MG63 (cell line): ENCODE measurements around the gene POU6F2. TPM values are rescaled to one million over a fixed set of nuclear protein-coding genes. Genes with fewer than 3 reads are reported as not detected.
"Not testable (repeated sequence)": the region's sequence is repeated elsewhere in the genome, so short reads cannot be mapped to it uniquely, and the experiment has no call there.

ENCODE experiments used
- DNase-seq: peaks from one replicate; pipeline ENCODE4 v3.0.0-alpha.2; 2020
- H3K27me3 ChIP-seq: fragments of 250-450 bp; sonication (Bioruptor Pico); 2 replicates; pipeline ENCODE4 v1.5.1; 2020; ENCODE audit warnings: mild to moderate bottlenecking, moderate library complexity
- H3K36me3 ChIP-seq: fragments of 250-450 bp; sonication (Bioruptor Pico); 2 replicates; pipeline ENCODE4 v1.5.1; 2020; ENCODE audit warnings: mild to moderate bottlenecking, moderate library complexity
- H3K4me3 ChIP-seq: fragments of 250-450 bp; sonication (Bioruptor Pico); 2 replicates; pipeline ENCODE4 v1.5.1; 2020; ENCODE audit warnings: mild to moderate bottlenecking, moderate library complexity
- H3K9me3 ChIP-seq: fragments of 250-450 bp; sonication (Bioruptor Pico); 2 replicates; pipeline ENCODE4 v1.5.1; 2020; ENCODE audit warnings: mild to moderate bottlenecking, moderate library complexity
- total RNA-seq: library from RNA; depleted of rRNA; stranded (reverse); fragments of >200 nt; shearing (Covaris generic); gene quantifications from 2 replicates; pipeline ENCODE4 v1.2.3, GENCODE V29; 2014; ENCODE audit warnings: low replicate concordance

Gene POU6F2
- total RNA-seq, 1 experiment from 2014 or later = not detected

- DNase-seq = no peak
- Histone ChIP-seq H3K36me3 (no peaks in the 10 kb centered on the region), H3K27me3 (no peaks in the 10 kb centered on the region), H3K9me3 (no peaks in the 10 kb centered on the region), H3K4me3 (no peak overlapping the region)
Observed at GRCh38 chr7:39312254-39312989, 334.7 kb downstream of the POU6F2 start.

GRCh38 chr7:39313376-39313775, 335.7 kb downstream of the POU6F2 start:
- Histone ChIP-seq H3K4me3 (no peak overlapping the region), H3K36me3 (no peaks in the 10 kb centered on the region), H3K27me3 (no peaks in the 10 kb centered on the region), H3K9me3 (no peaks in the 10 kb centered on the region)
- DNase-seq = no peak

GRCh38 chr7:39313974-39314373, 336.3 kb downstream of the POU6F2 start:
- no peak overlapping the region for H3K4me3 ChIP-seq
- no peaks in the 10 kb centered on the region for H3K27me3 ChIP-seq
- DNase-seq = no peak

GRCh38 chr7:39317107-39317506, 339.4 kb downstream of the POU6F2 start:
- DNase-seq = no peak
- H3K27me3 ChIP-seq = no peaks in the 10 kb centered on the region

More at GRCh38 chr7:39313974-39314373, 336.3 kb downstream of the POU6F2 start:
- Histone ChIP-seq H3K36me3 (no peaks in the 10 kb centered on the region), H3K9me3 (no peaks in the 10 kb centered on the region)

GRCh38 chr7:39317896-39318295, 340.2 kb downstream of the POU6F2 start:
- Histone ChIP-seq H3K36me3 (no peaks in the 10 kb centered on the region), H3K4me3 (no peak overlapping the region), H3K9me3 (no peaks in the 10 kb centered on the region), H3K27me3 (no peaks in the 10 kb centered on the region)
- no peak for DNase-seq

More at GRCh38 chr7:39317107-39317506, 339.4 kb downstream of the POU6F2 start:
- no peak overlapping the region for H3K4me3 ChIP-seq
- no peaks in the 10 kb centered on the region for H3K36me3 ChIP-seq
- no peaks in the 10 kb centered on the region for H3K9me3 ChIP-seq

- Histone ChIP-seq H3K36me3 (no peaks in the 10 kb centered on the region), H3K4me3 (no peak overlapping the region), H3K9me3 (no peaks in the 10 kb centered on the region), H3K27me3 (no peaks in the 10 kb centered on the region)
- no peak for DNase-seq
Observed at GRCh38 chr7:39321245-39321644, 343.5 kb downstream of the POU6F2 start.

- Histone ChIP-seq H3K27me3 (no peaks in the 10 kb centered on the region), H3K4me3 (no peak overlapping the region), H3K36me3 (no peaks in the 10 kb centered on the region), H3K9me3 (no peaks in the 10 kb centered on the region)
- DNase-seq = no peak
Observed at GRCh38 chr7:39321909-39322498, 344.3 kb downstream of the POU6F2 start.

GRCh38 chr7:39324139-39324760, 346.5 kb downstream of the POU6F2 start:
- DNase-seq = no peak
- Histone ChIP-seq H3K27me3 (no peaks in the 10 kb centered on the region), H3K9me3 (no peaks in the 10 kb centered on the region), H3K4me3 (no peak overlapping the region), H3K36me3 (no peaks in the 10 kb centered on the region)

- DNase-seq, H3K4me3 ChIP-seq, H3K36me3 ChIP-seq, H3K9me3 ChIP-seq, H3K27me3 ChIP-seq: not testable (repeated sequence)
Observed at GRCh38 chr7:39331607-39332006, 353.9 kb downstream of the POU6F2 start.

GRCh38 chr7:39332142-39332541, 354.4 kb downstream of the POU6F2 start:
- Histone ChIP-seq H3K9me3 (no peaks in the 10 kb centered on the region), H3K36me3 (no peaks in the 10 kb centered on the region), H3K27me3 (no peaks in the 10 kb centered on the region; the same call in 1 of the 2 replicates), H3K4me3 (no peak overlapping the region)
- DNase-seq = no peak

- no peaks in the 10 kb centered on the region for H3K9me3 ChIP-seq
- no peak overlapping the region for H3K4me3 ChIP-seq
- H3K36me3 ChIP-seq = no peaks in the 10 kb centered on the region
- DNase-seq = no peak
- H3K27me3 ChIP-seq = no peaks in the 10 kb centered on the region; the same call in 1 of the 2 replicates
Observed at GRCh38 chr7:39333701-39334100, 356.0 kb downstream of the POU6F2 start.

- Histone ChIP-seq H3K27me3 (no peaks in the 10 kb centered on the region), H3K36me3 (no peaks in the 10 kb centered on the region), H3K9me3 (no peaks in the 10 kb centered on the region), H3K4me3 (no peak overlapping the region)
- no peak for DNase-seq
Observed at GRCh38 chr7:39336442-39336841, 358.7 kb downstream of the POU6F2 start.

- DNase-seq = no peak
- no peak overlapping the region for H3K4me3 ChIP-seq
Observed at GRCh38 chr7:39338716-39339115, 361.0 kb downstream of the POU6F2 start.

GRCh38 chr7:39339591-39339990, 361.9 kb downstream of the POU6F2 start:
- DNase-seq = no peak
- Histone ChIP-seq H3K4me3 (no peak overlapping the region), H3K36me3 (no peaks in the 10 kb centered on the region), H3K27me3 (no peaks in the 10 kb centered on the region), H3K9me3 (no peaks in the 10 kb centered on the region)

More at GRCh38 chr7:39338716-39339115, 361.0 kb downstream of the POU6F2 start:
- no peaks in the 10 kb centered on the region for H3K27me3 ChIP-seq
- H3K9me3 ChIP-seq = no peaks in the 10 kb centered on the region
- H3K36me3 ChIP-seq = no peaks in the 10 kb centered on the region

- no peaks in the 10 kb centered on the region for H3K36me3 ChIP-seq
- no peaks in the 10 kb centered on the region for H3K9me3 ChIP-seq
- H3K4me3 ChIP-seq = no peak overlapping the region
- no peak for DNase-seq
- no peaks in the 10 kb centered on the region for H3K27me3 ChIP-seq
Observed at GRCh38 chr7:39341083-39341482, 363.4 kb downstream of the POU6F2 start.

- Histone ChIP-seq H3K36me3 (no peaks in the 10 kb centered on the region), H3K27me3 (no peaks in the 10 kb centered on the region), H3K9me3 (no peaks in the 10 kb centered on the region), H3K4me3 (no peak overlapping the region)
- DNase-seq = no peak
Observed at GRCh38 chr7:39342763-39343162, 365.1 kb downstream of the POU6F2 start.

- no peak for DNase-seq
- H3K27me3 ChIP-seq = no peaks in the 10 kb centered on the region
- no peaks in the 10 kb centered on the region for H3K9me3 ChIP-seq
- H3K4me3 ChIP-seq = no peak overlapping the region
- H3K36me3 ChIP-seq = no peaks in the 10 kb centered on the region
Observed at GRCh38 chr7:39349452-39350123, 371.9 kb downstream of the POU6F2 start.
